ENCODE data around the gene PRKAA2. TPM values are rescaled to one million over a fixed set of nuclear protein-coding genes. Genes with fewer than 3 reads are reported as not detected.

Gene PRKAA2
- total and polyA plus RNA-seq, 2 of the 4 experiments (the other 2 are of a cell fraction) = 0.72 to 1.4 TPM

DNA sequence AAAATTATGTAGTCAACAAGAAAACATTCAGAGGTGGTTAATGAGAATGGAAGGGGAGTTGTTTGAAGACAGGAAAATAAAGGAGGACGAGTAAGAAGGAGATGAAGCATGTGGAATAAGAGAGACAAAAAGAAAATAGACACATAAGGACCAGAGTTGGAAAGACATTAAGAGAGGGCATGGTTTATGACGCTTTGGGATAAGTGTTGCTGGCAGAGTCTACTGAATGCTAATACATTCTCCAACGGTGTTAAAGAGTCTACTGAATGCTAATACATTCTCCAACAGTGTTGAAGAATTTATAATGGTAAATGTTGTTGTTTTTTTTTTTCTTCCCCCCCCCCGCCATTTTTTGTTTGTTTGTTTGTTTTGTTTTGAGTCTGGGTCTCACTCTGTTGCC, 13.1 kb downstream of the PRKAA2 start:
- Histone ChIP-seq H2BK15ac (ENCODE audit: low read depth, low read length) (no peak overlapping the region), H3K4me3 (ENCODE audit: insufficient read depth, low read depth, low read length) (no peak overlapping the region), H3K9ac (ENCODE audit: low read depth, low read length) (no peak overlapping the region), H4K20me1 (ENCODE audit: insufficient read depth, low read length) (no peaks in the 10 kb centered on the region), H3K27ac (ENCODE audit: insufficient read depth, low read length) (no peak overlapping the region), H2BK120ac (ENCODE audit: low read depth, low read length) (no peak overlapping the region), H3K36me3 (ENCODE audit: control insufficient read depth, insufficient read depth, low read length) (no peaks in the 10 kb centered on the region), H3K23ac (ENCODE audit: low read depth, low read length) (no peak overlapping the region), H3K14ac (replicated peaks; ENCODE audit: low read depth, low read length) (no peak overlapping the region), H3K27me3 (ENCODE audit: control insufficient read depth, insufficient read depth, low read length) (no peaks in the 10 kb centered on the region), H4K91ac (ENCODE audit: insufficient read depth, low read depth, low read length) (no peak overlapping the region), H3K4me1 (ENCODE audit: control insufficient read depth, insufficient read depth, low read length) (no peaks in the 10 kb centered on the region), H3K9me3 (ENCODE audit: control insufficient read depth, insufficient read depth, low read length) (peaks cover 11% of the 10 kb centered on the region; the same call in 1 of the 2 replicates), H3K56ac (ENCODE audit: extremely low read depth, insufficient read depth, low read length) (no peak overlapping the region), H3K9me1 (ENCODE audit: insufficient read depth, low read length) (no peaks in the 10 kb centered on the region), H4K5ac (ENCODE audit: low read depth, low read length) (no peak overlapping the region), H4K8ac (ENCODE audit: low read depth in 2 of 2, low read length in 2 of 2) (no peak overlapping the region), H2AK9ac (replicated peaks; ENCODE audit: low read depth, low read length, poor library complexity) (no peak overlapping the region), H3K79me1 (ENCODE audit: low read depth in 1 of 2, low read length in 2 of 2) (no peaks in the 10 kb centered on the region), H2AK5ac (ENCODE audit: low read depth, low read length) (no peak overlapping the region), H3K4me2 (ENCODE audit: low read depth, low read length) (no peak overlapping the region), H3K4ac (ENCODE audit: low read depth, low read length) (no peak overlapping the region), H2BK20ac (ENCODE audit: low read depth, low read length) (no peak overlapping the region), H3K18ac (ENCODE audit: low read depth, low read length) (no peak overlapping the region), H2AFZ (replicated peaks; ENCODE audit: low read length, poor library complexity) (no peak overlapping the region), H2BK5ac (ENCODE audit: low read depth, low read length, poor library complexity, severe bottlenecking) (no peak overlapping the region)
- ChIA-PET POLR2A (ENCODE audit: unreplicated experiment) (no interaction called here), CTCF (no interaction called here)
- TF ChIP-seq, protein P1, sequence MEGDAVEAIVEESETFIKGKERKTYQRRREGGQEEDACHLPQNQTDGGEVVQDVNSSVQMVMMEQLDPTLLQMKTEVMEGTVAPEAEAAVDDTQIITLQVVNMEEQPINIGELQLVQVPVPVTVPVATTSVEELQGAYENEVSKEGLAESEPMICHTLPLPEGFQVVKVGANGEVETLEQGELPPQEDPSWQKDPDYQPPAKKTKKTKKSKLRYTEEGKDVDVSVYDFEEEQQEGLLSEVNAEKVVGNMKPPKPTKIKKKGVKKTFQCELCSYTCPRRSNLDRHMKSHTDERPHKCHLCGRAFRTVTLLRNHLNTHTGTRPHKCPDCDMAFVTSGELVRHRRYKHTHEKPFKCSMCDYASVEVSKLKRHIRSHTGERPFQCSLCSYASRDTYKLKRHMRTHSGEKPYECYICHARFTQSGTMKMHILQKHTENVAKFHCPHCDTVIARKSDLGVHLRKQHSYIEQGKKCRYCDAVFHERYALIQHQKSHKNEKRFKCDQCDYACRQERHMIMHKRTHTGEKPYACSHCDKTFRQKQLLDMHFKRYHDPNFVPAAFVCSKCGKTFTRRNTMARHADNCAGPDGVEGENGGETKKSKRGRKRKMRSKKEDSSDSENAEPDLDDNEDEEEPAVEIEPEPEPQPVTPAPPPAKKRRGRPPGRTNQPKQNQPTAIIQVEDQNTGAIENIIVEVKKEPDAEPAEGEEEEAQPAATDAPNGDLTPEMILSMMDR (conservative IDR thresholded peaks at IDR 0.05; ENCODE audit: low read depth, low read length) = no peak
- TF ChIP-seq NFE2L2 (IDR thresholded peaks at IDR 0.05; ENCODE audit: low read depth, low read length) = no peak
- TF ChIP-seq BHLHE40 (IDR thresholded peaks at IDR 0.05; ENCODE audit: low read depth, low read length) = no peak
- no peak for TF ChIP-seq MXI1 (IDR thresholded peaks at IDR 0.05; ENCODE audit: borderline replicate concordance, low read depth, low read length)
- no peak for TF ChIP-seq RAD21 (IDR thresholded peaks at IDR 0.05; ENCODE audit: low read length)
- no peak for TF ChIP-seq FOS (IDR thresholded peaks at IDR 0.05; ENCODE audit: low read depth, low read length)
- TF ChIP-seq MAZ (IDR thresholded peaks at IDR 0.05; ENCODE audit: borderline replicate concordance, low read depth, low read length) = no peak
- TF ChIP-seq, protein P2, sequence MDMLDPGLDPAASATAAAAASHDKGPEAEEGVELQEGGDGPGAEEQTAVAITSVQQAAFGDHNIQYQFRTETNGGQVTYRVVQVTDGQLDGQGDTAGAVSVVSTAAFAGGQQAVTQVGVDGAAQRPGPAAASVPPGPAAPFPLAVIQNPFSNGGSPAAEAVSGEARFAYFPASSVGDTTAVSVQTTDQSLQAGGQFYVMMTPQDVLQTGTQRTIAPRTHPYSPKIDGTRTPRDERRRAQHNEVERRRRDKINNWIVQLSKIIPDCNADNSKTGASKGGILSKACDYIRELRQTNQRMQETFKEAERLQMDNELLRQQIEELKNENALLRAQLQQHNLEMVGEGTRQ (IDR thresholded peaks at IDR 0.05; ENCODE audit: low read depth, low read length) = no peak
- no peak for TF ChIP-seq RCOR1 (IDR thresholded peaks at IDR 0.05; ENCODE audit: insufficient replicate concordance, low read length)
- no peak for TF ChIP-seq SMC3 (IDR thresholded peaks at IDR 0.05; ENCODE audit: low read depth, low read length)
- TF ChIP-seq MAFK (IDR thresholded peaks at IDR 0.05; ENCODE audit: low read depth, low read length) = no peak
- no peak for TF ChIP-seq CHD1 (IDR thresholded peaks at IDR 0.05; ENCODE audit: low read depth, low read length)
- no peak for TF ChIP-seq POLR2A (IDR thresholded peaks at IDR 0.05; ENCODE audit: low read depth, low read length)
- no peak for TF ChIP-seq CEBPB (IDR thresholded peaks at IDR 0.05; ENCODE audit: low read depth, low read length)
- intact Hi-C loops (cut with micrococcal nuclease) = no loop called here
- in situ Hi-C loops (cut with MboI; ENCODE audit: low sequenced_read_pairs) = no loop called here
- DNase-seq (no peak), ATAC-seq (ENCODE audit: low read depth) (no peak)
- WGBS, 2 experiments (ENCODE audit: extremely low coverage in 2 of 2, insufficient read length in 1 of 2) = 75% methylated on average over 1 of the region's 4 CpGs; no CpG with 5 or more reads in 1 of the 2 experiments
- dilution Hi-C loops (cut with HindIII; ENCODE audit: low sequenced_read_pairs, unreplicated experiment) = no loop called here
- BruUV-seq (replicated peaks) = no TSS peak

All from IMR-90 (cell line).